Fibroblast of skin of left quadriceps (primary cell): ENCODE data around the gene MIER3.

Experiments
- DNase-seq, 2 experiments: peaks; one replicate each; pipeline ENCODE4 v3.0.0-alpha.2; 2013; ENCODE audit warnings: low read depth in 2 of 2

The MIER3 gene

DNA sequence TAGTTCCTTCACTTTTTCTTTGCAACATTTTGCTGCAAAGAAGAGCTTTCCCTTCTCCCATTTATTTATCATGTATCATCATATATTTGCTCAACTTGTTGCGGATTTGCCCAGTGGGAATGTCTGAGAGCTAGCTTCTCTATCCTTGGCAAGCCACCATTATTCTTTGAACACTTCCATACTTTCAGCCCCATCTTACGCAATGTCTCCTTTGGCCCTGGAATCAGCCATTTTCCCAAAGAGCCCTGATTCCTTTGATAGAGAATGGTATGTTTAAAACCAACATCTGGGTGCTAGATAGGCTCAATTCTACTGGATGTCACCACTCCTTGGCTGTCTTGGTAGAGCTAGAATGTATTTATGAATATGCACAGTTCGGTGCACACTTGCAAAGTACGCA is 55.2 kb downstream of the MIER3 start:
- DNase-seq = no peak

DNA sequence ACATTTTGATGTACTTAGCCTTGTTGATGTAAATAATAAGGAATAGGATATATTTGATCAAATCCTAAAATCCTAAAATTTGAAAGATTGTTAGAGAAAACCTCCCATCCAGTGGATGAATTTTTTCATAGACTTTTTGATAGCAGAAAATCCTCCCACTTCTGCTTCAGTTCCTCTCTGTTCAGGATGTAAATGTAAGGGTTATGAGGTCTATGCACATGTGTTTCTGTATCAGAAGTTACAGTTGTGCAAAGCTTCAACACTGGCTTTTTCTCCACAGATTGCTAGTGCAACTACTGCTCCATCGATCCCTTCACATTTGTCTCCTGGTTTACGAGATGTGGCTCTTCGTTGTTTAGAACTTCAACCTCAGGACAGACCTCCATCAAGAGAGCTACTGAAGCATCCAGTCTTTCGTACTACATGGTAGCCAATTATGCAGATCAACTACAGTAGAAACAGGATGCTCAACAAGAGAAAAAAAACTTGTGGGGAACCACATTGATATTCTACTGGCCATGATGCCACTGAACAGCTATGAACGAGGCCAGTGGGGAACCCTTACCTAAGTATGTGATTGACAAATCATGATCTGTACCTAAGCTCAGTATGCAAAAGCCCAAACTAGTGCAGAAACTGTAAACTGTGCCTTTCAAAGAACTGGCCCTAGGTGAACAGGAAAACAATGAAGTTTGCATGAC is 58.5 kb downstream of the MIER3 start:
- no peak for DNase-seq

DNA sequence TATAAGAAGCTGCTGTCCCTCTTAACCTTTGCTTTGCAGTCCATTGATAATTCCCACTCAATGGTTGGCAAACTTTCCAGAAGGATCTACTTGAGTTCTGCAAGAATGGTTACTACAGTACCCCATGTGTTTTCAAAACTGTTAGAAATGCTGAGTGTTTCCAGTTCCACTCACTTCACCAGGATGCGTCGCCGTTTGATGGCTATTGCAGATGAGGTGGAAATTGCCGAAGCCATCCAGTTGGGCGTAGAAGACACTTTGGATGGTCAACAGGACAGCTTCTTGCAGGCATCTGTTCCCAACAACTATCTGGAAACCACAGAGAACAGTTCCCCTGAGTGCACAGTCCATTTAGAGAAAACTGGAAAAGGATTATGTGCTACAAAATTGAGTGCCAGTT is 70.4 kb downstream of the MIER3 start:
- DNase-seq = no peak

DNA sequence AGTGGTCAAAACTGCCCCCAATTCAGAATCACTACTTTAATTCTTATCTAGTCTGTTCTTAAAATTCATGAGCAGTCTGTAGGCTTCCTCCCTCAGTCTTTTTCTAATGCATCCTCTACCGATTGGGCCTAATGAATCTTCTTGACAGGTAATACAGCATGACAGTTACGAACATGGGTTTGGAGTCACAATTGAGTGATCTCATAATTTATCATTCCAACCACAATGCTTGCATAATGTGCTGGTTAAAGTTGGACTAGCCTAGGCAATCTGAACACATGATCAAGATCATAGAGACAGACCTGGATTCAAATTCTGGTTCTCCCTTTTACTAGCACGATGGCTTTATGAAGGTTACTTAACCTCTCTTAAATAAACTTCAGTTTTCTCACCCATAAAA is 75.6 kb downstream of the MIER3 start:
- DNase-seq = no peak

DNA sequence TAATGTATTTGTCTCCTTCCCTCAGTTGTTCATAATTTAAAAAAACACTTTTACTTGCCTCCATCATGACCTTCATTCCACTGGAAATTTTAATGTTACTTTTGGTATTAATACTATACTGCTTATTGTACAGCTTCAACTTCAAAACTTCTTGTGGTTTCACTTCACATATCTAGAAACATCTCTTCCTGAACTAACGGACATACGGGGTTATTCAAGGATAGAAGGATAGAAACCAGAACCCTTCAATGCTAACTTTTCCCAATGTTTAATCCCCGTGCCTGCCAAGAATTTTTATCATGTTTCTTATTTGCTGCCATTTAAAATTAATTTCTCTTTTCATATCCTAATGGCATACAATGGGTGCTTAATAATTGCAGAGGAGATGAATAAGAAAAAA is 78.9 kb downstream of the MIER3 start:
- no peak for DNase-seq

DNA sequence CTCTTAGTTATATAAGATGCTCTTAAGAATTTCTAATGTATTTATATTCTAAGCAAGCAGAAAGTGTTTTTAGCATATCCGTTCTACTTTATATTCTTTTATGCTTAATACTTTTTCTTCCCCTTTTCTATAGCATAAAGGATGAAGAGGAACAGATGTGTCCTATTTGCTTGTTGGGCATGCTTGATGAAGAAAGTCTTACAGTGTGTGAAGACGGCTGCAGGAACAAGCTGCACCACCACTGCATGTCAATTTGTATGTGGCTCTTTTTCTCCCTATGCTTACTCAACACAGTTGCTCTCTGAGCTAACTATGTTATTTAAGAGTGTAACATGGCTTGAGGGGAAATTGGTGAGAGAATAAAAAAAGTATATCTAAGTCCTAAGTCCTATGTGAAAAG is 80.1 kb downstream of the MIER3 start:
- no peak for DNase-seq
